C4-2B (cell line): ENCODE results near the gene ITIH5.

Experiments used
- CTCF ChIP-seq: fragments of 450-650 bp; conservative IDR thresholded peaks from 2 replicates; pipeline ENCODE4 v1.5.1; 2017; ENCODE audit warnings: mild to moderate bottlenecking
- ZFX ChIP-seq: fragments of 450-650 bp; IDR thresholded peaks from 2 replicates; pipeline ENCODE4 v1.6.1; 2017

- TF ChIP-seq CTCF (no peak), ZFX (no peak)
Observed at GRCh38 chr10:7511612-7512011, 155.2 kb downstream of the ITIH5 start.
